NCI-H460 (cell line): ENCODE results near the gene NPY1R. TPM values are rescaled to one million over a fixed set of nuclear protein-coding genes. Genes with fewer than 3 reads are reported as not detected.

Experiments
- DNase-seq: peaks from one replicate; pipeline ENCODE4 v3.0.0-alpha.2; 2016; ENCODE audit warnings: low read depth; ENCODE audit errors: extremely low read depth
- total RNA-seq: library from RNA; depleted of rRNA; stranded (reverse); fragments of >200 nt; shearing (Covaris generic); gene quantifications from 2 replicates; pipeline ENCODE4 v1.2.3, GENCODE V29; 2014; rRNA removed

Gene NPY1R
- total RNA-seq, 1 experiment from 2014 or later, result 0.07 TPM

DNA sequence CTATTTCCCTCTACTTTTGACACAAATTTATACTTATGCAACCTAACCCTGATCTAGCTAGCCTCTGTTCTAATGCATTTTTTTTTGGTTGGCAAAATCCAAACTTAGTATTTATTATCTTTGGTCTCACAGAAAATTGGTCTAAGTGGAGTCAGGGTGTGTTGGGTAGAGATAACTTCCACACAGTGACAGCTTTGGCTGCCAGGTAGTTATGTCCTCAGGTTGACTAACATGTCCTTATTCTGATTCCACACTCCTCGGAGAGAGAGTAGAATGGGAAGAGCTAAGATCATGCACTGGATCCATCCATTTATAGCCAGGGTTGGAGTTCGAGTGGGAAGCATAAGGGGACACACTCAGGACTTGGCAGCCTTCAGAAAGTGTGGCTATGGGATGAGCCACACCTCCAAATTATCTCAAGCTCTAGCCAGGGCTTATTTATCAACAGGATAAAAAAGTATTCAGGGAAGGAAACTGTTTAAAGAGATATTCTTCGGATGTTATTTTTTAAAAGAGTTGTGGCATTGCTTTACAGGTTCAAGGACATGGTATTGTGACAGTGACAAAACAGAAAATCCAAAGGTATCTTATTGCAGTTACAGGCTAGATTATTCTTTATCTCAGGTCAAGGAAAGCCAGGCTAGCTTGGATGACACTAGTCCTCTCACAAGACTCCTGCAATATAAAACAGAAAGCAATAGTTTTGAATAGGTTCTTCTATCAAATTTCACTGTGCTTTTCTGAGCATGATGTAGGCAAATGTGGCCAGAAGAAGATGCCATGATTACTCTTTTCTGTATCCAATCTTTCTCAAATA, 51.5 kb downstream of the NPY1R start:
- no peak for DNase-seq

DNA sequence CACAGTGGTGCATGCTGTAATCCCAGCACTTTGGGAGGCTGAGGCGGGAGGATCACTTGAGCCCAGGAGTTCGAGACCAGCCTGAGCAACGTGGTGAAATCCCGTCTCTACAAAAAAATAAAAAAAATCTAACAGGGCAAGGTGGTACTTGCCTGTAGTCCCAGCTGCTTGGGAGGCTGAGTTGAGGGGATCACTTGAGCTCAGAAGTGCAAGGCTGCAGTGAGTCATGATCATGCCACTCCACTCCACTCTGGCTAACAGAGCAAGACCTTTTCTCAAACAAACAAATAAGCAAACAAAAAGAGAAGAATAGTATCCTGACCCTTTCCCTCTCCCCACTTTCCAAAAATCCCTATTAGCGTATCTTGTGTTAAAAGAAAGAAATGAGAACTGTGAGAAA, 52.7 kb downstream of the NPY1R start:
- no peak for DNase-seq

DNA sequence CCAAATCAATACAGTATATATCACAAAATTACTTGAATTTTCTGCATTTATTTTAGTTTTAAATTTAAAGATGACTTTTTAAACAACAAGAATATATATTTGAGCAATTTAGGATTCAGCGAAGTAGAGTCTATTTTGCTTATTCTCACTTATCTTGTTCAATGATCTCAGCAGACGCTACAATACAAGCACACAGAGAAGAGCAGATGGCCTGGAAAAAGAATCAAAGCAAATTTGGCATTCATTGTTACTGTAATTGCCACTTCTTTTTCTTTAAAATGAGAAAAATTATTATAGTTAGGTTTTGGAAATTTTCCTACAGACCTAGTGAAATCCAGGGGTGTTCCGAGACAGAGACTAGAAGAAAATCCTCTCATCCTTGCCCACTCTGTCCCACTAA, 57.5 kb downstream of the NPY1R start:
- no peak for DNase-seq

Other genes starting within 250 kb of the NPY1R start
- gene NAF1, start 165.7 kb downstream of the NPY1R start, total RNA-seq, result 15.5 and 18.1 TPM in 2 replicates
- not detected in 2 replicates for gene NPY5R, start 11.3 kb upstream of the NPY1R start, total RNA-seq
- gene TKTL2, start 141.2 kb upstream of the NPY1R start, total RNA-seq, result not detected in 2 replicates
- 32.8 and 37.0 TPM in 2 replicates for gene TMA16, start 162.1 kb upstream of the NPY1R start, total RNA-seq